ENCODE data around the gene ZNF692. TPM values are rescaled to one million over a fixed set of nuclear protein-coding genes. Genes with fewer than 3 reads are reported as not detected.

Gene ZNF692
- total and polyA plus RNA-seq, 2 of the 13 experiments (the other 11 are each of a cell fraction or from before 2014, with no cell fraction given) = 27.3 to 45.8 TPM

DNA sequence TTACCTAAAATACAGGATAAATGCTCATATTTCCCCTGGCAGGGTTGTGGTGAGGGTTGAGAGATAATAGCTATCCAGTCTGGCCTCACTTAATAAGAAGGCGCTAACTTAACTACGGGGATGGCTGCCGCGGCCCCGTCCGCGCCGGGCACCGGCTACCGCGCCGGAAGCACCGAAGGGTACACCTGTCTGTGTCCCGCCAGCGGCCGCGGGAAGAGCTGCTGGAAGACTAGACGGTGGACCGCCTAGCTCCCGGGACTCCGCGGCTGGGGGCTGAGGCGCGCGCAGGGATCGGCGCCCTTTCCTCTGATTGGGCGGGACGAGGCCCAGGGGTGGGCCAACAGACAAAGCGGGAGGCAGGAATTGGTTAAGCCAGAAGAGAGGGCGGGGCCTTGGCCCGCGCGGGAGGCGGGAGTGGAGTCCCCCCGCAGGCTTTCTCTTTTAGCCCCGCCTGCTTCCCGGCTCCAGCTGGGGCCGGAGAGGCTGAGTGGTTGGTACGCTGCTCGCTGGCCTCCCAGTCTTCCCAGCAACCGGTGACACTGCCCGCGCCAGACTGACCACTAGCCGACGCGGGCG is 21.0 kb downstream of the ZNF692 start, which contains the start of gene ZNF672 (continued):
- TF ChIP-seq, protein P1, sequence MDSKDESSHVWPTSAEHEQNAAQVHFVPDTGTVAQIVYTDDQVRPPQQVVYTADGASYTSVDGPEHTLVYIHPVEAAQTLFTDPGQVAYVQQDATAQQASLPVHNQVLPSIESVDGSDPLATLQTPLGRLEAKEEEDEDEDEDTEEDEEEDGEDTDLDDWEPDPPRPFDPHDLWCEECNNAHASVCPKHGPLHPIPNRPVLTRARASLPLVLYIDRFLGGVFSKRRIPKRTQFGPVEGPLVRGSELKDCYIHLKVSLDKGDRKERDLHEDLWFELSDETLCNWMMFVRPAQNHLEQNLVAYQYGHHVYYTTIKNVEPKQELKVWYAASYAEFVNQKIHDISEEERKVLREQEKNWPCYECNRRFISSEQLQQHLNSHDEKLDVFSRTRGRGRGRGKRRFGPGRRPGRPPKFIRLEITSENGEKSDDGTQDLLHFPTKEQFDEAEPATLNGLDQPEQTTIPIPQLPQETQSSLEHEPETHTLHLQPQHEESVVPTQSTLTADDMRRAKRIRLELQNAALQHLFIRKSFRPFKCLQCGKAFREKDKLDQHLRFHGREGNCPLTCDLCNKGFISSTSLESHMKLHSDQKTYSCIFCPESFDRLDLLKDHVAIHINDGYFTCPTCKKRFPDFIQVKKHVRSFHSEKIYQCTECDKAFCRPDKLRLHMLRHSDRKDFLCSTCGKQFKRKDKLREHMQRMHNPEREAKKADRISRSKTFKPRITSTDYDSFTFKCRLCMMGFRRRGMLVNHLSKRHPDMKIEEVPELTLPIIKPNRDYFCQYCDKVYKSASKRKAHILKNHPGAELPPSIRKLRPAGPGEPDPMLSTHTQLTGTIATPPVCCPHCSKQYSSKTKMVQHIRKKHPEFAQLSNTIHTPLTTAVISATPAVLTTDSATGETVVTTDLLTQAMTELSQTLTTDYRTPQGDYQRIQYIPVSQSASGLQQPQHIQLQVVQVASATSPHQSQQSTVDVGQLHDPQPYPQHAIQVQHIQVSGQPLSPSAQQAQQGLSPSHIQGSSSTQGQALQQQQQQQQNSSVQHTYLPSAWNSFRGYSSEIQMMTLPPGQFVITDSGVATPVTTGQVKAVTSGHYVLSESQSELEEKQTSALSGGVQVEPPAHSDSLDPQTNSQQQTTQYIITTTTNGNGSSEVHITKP (CRISPR knock-in tag; IDR thresholded peaks at IDR 0.05; ENCODE audit: low read depth) = peak; percentile 51; the same call in 1 of the 2 replicates
- TF ChIP-seq NONO (IDR thresholded peaks at IDR 0.05) (no peak), NONO (CRISPR knock-in tag; conservative IDR thresholded peaks at IDR 0.05) (peak; percentile 31; the same call in 1 of the 2 replicates), KDM5A (IDR thresholded peaks at IDR 0.05; ENCODE audit: borderline replicate concordance, low read length) (peak; percentile 18; the same call in 1 of the 2 replicates), TAF1 (CRISPR knock-in tag; IDR thresholded peaks at IDR 0.05) (peak; percentile 38; the same call in 1 of the 2 replicates), ZBTB7B (CRISPR knock-in tag; IDR thresholded peaks at IDR 0.05) (no peak), HIVEP1 (CRISPR knock-in tag; IDR thresholded peaks at IDR 0.05) (no peak), ZNF333 (CRISPR knock-in tag; IDR thresholded peaks at IDR 0.05; ENCODE audit: borderline replicate concordance) (no peak), ZNF367 (CRISPR knock-in tag; IDR thresholded peaks at IDR 0.05; ENCODE audit: borderline replicate concordance) (no peak)
- TF ChIP-seq, protein P2, sequence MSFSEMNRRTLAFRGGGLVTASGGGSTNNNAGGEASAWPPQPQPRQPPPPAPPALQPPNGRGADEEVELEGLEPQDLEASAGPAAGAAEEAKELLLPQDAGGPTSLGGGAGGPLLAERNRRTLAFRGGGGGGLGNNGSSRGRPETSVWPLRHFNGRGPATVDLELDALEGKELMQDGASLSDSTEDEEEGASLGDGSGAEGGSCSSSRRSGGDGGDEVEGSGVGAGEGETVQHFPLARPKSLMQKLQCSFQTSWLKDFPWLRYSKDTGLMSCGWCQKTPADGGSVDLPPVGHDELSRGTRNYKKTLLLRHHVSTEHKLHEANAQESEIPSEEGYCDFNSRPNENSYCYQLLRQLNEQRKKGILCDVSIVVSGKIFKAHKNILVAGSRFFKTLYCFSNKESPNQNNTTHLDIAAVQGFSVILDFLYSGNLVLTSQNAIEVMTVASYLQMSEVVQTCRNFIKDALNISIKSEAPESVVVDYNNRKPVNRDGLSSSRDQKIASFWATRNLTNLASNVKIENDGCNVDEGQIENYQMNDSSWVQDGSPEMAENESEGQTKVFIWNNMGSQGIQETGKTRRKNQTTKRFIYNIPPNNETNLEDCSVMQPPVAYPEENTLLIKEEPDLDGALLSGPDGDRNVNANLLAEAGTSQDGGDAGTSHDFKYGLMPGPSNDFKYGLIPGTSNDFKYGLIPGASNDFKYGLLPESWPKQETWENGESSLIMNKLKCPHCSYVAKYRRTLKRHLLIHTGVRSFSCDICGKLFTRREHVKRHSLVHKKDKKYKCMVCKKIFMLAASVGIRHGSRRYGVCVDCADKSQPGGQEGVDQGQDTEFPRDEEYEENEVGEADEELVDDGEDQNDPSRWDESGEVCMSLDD (CRISPR knock-in tag; IDR thresholded peaks at IDR 0.05; ENCODE audit: borderline replicate concordance) = no peak
- TF ChIP-seq, protein P3, sequence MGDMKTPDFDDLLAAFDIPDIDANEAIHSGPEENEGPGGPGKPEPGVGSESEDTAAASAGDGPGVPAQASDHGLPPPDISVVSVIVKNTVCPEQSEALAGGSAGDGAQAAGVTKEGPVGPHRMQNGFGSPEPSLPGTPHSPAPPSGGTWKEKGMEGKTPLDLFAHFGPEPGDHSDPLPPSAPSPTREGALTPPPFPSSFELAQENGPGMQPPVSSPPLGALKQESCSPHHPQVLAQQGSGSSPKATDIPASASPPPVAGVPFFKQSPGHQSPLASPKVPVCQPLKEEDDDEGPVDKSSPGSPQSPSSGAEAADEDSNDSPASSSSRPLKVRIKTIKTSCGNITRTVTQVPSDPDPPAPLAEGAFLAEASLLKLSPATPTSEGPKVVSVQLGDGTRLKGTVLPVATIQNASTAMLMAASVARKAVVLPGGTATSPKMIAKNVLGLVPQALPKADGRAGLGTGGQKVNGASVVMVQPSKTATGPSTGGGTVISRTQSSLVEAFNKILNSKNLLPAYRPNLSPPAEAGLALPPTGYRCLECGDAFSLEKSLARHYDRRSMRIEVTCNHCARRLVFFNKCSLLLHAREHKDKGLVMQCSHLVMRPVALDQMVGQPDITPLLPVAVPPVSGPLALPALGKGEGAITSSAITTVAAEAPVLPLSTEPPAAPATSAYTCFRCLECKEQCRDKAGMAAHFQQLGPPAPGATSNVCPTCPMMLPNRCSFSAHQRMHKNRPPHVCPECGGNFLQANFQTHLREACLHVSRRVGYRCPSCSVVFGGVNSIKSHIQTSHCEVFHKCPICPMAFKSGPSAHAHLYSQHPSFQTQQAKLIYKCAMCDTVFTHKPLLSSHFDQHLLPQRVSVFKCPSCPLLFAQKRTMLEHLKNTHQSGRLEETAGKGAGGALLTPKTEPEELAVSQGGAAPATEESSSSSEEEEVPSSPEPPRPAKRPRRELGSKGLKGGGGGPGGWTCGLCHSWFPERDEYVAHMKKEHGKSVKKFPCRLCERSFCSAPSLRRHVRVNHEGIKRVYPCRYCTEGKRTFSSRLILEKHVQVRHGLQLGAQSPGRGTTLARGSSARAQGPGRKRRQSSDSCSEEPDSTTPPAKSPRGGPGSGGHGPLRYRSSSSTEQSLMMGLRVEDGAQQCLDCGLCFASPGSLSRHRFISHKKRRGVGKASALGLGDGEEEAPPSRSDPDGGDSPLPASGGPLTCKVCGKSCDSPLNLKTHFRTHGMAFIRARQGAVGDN (CRISPR knock-in tag; IDR thresholded peaks at IDR 0.05) = no peak; the same call in 1 of the 2 replicates
- TF ChIP-seq, protein P4, sequence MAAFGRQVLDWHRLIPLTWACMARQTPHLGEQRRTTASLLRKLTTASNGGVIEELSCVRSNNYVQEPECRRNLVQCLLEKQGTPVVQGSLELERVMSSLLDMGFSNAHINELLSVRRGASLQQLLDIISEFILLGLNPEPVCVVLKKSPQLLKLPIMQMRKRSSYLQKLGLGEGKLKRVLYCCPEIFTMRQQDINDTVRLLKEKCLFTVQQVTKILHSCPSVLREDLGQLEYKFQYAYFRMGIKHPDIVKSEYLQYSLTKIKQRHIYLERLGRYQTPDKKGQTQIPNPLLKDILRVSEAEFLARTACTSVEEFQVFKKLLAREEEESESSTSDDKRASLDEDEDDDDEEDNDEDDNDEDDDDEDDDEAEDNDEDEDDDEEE (CRISPR knock-in tag; IDR thresholded peaks at IDR 0.05) = no peak
- TF ChIP-seq, protein P5, sequence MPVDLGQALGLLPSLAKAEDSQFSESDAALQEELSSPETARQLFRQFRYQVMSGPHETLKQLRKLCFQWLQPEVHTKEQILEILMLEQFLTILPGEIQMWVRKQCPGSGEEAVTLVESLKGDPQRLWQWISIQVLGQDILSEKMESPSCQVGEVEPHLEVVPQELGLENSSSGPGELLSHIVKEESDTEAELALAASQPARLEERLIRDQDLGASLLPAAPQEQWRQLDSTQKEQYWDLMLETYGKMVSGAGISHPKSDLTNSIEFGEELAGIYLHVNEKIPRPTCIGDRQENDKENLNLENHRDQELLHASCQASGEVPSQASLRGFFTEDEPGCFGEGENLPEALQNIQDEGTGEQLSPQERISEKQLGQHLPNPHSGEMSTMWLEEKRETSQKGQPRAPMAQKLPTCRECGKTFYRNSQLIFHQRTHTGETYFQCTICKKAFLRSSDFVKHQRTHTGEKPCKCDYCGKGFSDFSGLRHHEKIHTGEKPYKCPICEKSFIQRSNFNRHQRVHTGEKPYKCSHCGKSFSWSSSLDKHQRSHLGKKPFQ (CRISPR knock-in tag; IDR thresholded peaks at IDR 0.05; ENCODE audit: insufficient replicate concordance) = no peak

Data from HepG2 (cell line).